Measurements from ENCODE around the gene CSDE1. TPM values are rescaled to one million over a fixed set of nuclear protein-coding genes. Genes with fewer than 3 reads are reported as not detected.

Gene CSDE1
- total RNA-seq, 1 experiment from 2014 or later: 536 TPM

GRCh38 chr1:114702737-114703136 is 55.0 kb downstream of the CSDE1 start:
- H3K9me3 ChIP-seq (ENCODE audit: insufficient read depth, low read depth): no peaks in the 10 kb centered on the region
- TF ChIP-seq EZH2 (IDR thresholded peaks at IDR 0.05; ENCODE audit: low read depth): no peak
- TF ChIP-seq CTCF (conservative IDR thresholded peaks at IDR 0.05): no peak
- no peaks in the 10 kb centered on the region for H3K4me1 ChIP-seq (replicated peaks; ENCODE audit: insufficient read depth)
- no TSS peak for BruUV-seq (replicated peaks)
- ChIA-PET CTCF (no interaction called here), POLR2A (ENCODE audit: unreplicated experiment) (no interaction called here)
- no peak overlapping the region for H3K4me2 ChIP-seq
- no peak overlapping the region for H3K4me3 ChIP-seq
- no peak overlapping the region for H2AFZ ChIP-seq
- no peaks in the 10 kb centered on the region; the same call in 1 of the 2 replicates for H4K20me1 ChIP-seq (ENCODE audit: insufficient read depth)
- peaks cover 13% of the 10 kb centered on the region for H3K36me3 ChIP-seq (ENCODE audit: low read depth)
- no peaks in the 10 kb centered on the region for H3K9me2 ChIP-seq (ENCODE audit: insufficient read depth)
- no peak for DNase-seq
- no peaks in the 10 kb centered on the region for H3K27me3 ChIP-seq (ENCODE audit: insufficient read depth, low read depth)
- intact Hi-C loops (cut with micrococcal nuclease; ENCODE audit: unreplicated experiment): no loop called here
- no peak overlapping the region for H3K27ac ChIP-seq
- no peaks in the 10 kb centered on the region for H3K79me2 ChIP-seq (ENCODE audit: low read depth)
- peaks cover 13% of the 10 kb centered on the region; the same call in 1 of the 2 replicates for H3F3A ChIP-seq (ENCODE audit: insufficient read depth, low read depth)

GRCh38 chr1:114701931-114702330 is 55.9 kb downstream of the CSDE1 start:
- no peaks in the 10 kb centered on the region for H3K9me2 ChIP-seq (ENCODE audit: insufficient read depth)
- no peak overlapping the region for H3K4me2 ChIP-seq
- H3K27ac ChIP-seq: no peak overlapping the region
- no TSS peak for BruUV-seq (replicated peaks)
- intact Hi-C loops (cut with micrococcal nuclease; ENCODE audit: unreplicated experiment): no loop called here
- ChIA-PET POLR2A (ENCODE audit: unreplicated experiment) (interaction anchor here (0.6 kb wide), 2 partner anchors 167 to 320 kb away, joined by 4 to 5 read pairs; no protein-coding TSS in a partner anchor), CTCF (no interaction called here)
- DNase-seq: no peak
- no peak overlapping the region for H2AFZ ChIP-seq
- peaks cover 13% of the 10 kb centered on the region; the same call in 1 of the 2 replicates for H3F3A ChIP-seq (ENCODE audit: insufficient read depth, low read depth)
- no peak overlapping the region for H3K4me3 ChIP-seq
- no peaks in the 10 kb centered on the region for H3K4me1 ChIP-seq (replicated peaks; ENCODE audit: insufficient read depth)
- no peaks in the 10 kb centered on the region for H4K20me1 ChIP-seq (ENCODE audit: insufficient read depth)
- H3K27me3 ChIP-seq (ENCODE audit: insufficient read depth, low read depth): no peaks in the 10 kb centered on the region
- TF ChIP-seq CTCF (conservative IDR thresholded peaks at IDR 0.05): no peak
- no peak for TF ChIP-seq EZH2 (IDR thresholded peaks at IDR 0.05; ENCODE audit: low read depth)
- no peaks in the 10 kb centered on the region for H3K79me2 ChIP-seq (ENCODE audit: low read depth)
- H3K9me3 ChIP-seq (ENCODE audit: insufficient read depth, low read depth): no peaks in the 10 kb centered on the region
- H3K36me3 ChIP-seq (ENCODE audit: low read depth): peaks cover 5% of the 10 kb centered on the region

GRCh38 chr1:114700036-114700600 is 57.7 kb downstream of the CSDE1 start:
- no peaks in the 10 kb centered on the region for H3K9me2 ChIP-seq (ENCODE audit: insufficient read depth)
- ChIA-PET CTCF (no interaction called here), POLR2A (ENCODE audit: unreplicated experiment) (interaction anchor here (0.6 kb wide), 1 partner anchor 490 kb away, joined by 7 read pairs; no protein-coding TSS in a partner anchor)
- no TSS peak for BruUV-seq (replicated peaks)
- H3K4me3 ChIP-seq: no peak overlapping the region
- no peak for DNase-seq
- H3K79me2 ChIP-seq (ENCODE audit: low read depth): no peaks in the 10 kb centered on the region
- intact Hi-C loops (cut with micrococcal nuclease; ENCODE audit: unreplicated experiment): no loop called here
- H3K9me3 ChIP-seq (ENCODE audit: insufficient read depth, low read depth): no peaks in the 10 kb centered on the region
- peaks cover 13% of the 10 kb centered on the region; the same call in 1 of the 2 replicates for H3F3A ChIP-seq (ENCODE audit: insufficient read depth, low read depth)
- TF ChIP-seq CTCF (conservative IDR thresholded peaks at IDR 0.05): no peak
- no peak for TF ChIP-seq EZH2 (IDR thresholded peaks at IDR 0.05; ENCODE audit: low read depth)
- H3K36me3 ChIP-seq (ENCODE audit: low read depth): no peaks in the 10 kb centered on the region
- H3K4me2 ChIP-seq: no peak overlapping the region
- no peak overlapping the region for H3K27ac ChIP-seq
- no peak overlapping the region for H2AFZ ChIP-seq
- H4K20me1 ChIP-seq (ENCODE audit: insufficient read depth): no peaks in the 10 kb centered on the region
- H3K27me3 ChIP-seq (ENCODE audit: insufficient read depth, low read depth): no peaks in the 10 kb centered on the region
- H3K4me1 ChIP-seq (replicated peaks; ENCODE audit: insufficient read depth): no peaks in the 10 kb centered on the region

All from PC-9 (cell line).